ENCODE measurements around the gene ADGRF4.

- TF ChIP-seq CTCF (IDR thresholded peaks at IDR 0.05) (no peak), POLR2A (IDR thresholded peaks at IDR 0.05) (no peak)
Observed at GRCh38 chr6:47740714-47741113, 42.3 kb downstream of the ADGRF4 start.
